ENCODE results near the gene ZNF207. TPM values are rescaled to one million over a fixed set of nuclear protein-coding genes. Genes with fewer than 3 reads are reported as not detected.
"Not testable (repeated sequence)": the region's sequence is repeated elsewhere in the genome, so short reads cannot be mapped to it uniquely, and the experiment has no call there.

ZNF207 gene
- total RNA-seq, 2 experiments from 2014 or later = 189 to 201 TPM

DNA sequence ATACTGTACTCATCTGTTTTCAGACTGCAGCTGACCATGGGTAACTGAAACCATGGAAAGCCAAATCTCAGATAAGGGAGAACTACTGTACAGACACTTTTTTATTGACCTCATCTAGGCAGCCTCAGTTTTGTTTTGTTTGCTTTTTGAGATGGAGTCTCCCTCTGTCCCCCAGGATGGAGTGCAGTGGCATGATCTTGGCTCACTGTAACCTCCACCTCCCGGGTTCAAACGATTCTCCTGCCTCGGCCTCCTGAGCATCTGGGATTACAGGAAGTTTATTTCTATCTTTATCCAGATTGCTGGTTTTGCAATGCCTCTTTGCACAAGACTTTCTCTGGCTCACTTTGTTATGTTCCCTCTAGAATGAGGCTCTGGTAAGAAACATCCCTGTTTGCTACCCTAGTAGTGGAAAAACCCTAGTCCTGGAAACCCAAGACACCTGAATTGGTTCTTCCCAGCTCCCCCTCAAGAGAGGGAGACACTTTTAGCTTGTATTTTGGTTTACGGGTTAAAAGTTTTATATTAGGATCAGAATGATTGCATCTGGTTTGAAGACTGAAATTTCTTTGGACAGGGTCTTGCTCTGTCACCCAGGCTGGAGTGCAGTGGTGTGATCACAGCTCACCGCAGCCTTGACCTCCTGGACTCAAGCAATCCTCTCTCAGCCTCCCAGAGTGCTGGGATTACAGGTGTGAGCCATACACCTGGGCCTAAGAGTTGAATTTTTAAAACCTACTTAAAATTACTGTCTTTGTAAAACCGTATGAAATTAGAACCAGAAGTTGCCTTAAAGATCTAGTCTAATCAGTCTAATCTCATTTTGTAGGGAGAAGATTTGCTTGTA, 38.9 kb downstream of the ZNF207 start:
- Mint-ChIP-seq H3K27ac (no peak overlapping the region), H3K36me3 (ENCODE audit: low read depth) (peaks cover 3% of the 10 kb centered on the region), H3K4me1 (ENCODE audit: low read depth) (peaks cover 2% of the 10 kb centered on the region), H3K4me3 (no peak overlapping the region), H3K27me3 (no peaks in the 10 kb centered on the region), H3K9me3 (no peaks in the 10 kb centered on the region)
- TF ChIP-seq, protein P1, sequence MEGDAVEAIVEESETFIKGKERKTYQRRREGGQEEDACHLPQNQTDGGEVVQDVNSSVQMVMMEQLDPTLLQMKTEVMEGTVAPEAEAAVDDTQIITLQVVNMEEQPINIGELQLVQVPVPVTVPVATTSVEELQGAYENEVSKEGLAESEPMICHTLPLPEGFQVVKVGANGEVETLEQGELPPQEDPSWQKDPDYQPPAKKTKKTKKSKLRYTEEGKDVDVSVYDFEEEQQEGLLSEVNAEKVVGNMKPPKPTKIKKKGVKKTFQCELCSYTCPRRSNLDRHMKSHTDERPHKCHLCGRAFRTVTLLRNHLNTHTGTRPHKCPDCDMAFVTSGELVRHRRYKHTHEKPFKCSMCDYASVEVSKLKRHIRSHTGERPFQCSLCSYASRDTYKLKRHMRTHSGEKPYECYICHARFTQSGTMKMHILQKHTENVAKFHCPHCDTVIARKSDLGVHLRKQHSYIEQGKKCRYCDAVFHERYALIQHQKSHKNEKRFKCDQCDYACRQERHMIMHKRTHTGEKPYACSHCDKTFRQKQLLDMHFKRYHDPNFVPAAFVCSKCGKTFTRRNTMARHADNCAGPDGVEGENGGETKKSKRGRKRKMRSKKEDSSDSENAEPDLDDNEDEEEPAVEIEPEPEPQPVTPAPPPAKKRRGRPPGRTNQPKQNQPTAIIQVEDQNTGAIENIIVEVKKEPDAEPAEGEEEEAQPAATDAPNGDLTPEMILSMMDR (IDR thresholded peaks at IDR 0.05) = no peak
- CTCF ChIA-PET = no interaction called here
- POLR2A ChIA-PET = interaction anchor here (0.6 to 0.7 kb wide), 2 partner anchors 71 to 458 kb away, joined by 3 read pairs; no protein-coding TSS in a partner anchor
- DNase-seq (no peak), ATAC-seq (no peak)
- intact Hi-C loops (cut with micrococcal nuclease) = no loop called here

DNA sequence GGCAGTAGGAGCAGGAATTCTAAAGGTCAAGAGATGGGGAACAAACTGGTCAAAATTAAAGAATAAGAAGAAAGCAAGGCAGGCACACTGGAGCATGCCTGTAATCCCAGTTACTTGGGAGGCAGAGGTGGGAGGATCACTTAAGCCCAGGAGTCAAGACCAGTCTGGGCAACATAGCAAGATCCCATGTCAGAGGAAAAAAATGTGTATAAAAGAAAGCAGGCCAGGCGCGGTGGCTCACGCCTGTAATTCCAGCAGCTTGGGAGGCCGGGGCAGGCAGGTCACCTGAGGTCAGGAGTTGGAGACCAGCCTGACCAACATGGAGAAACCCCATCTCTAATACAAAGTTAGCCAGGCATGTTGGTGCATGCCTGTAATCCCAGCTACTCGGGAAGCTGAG, 43.9 kb downstream of the ZNF207 start:
- Mint-ChIP-seq H3K4me1 (ENCODE audit: low read depth) (peaks cover 4% of the 10 kb centered on the region), H3K9me3 (no peaks in the 10 kb centered on the region), H3K27me3 (no peaks in the 10 kb centered on the region), H3K27ac (no peak overlapping the region), H3K36me3 (ENCODE audit: low read depth) (peaks cover 5% of the 10 kb centered on the region), H3K4me3 (no peak overlapping the region)
- ChIA-PET POLR2A (interaction anchor here (0.7 kb wide), 1 partner anchor 135 kb away, joined by 3 read pairs; no protein-coding TSS in a partner anchor), CTCF (no interaction called here)
- DNase-seq (no peak), ATAC-seq (no peak)
- TF ChIP-seq, protein P1 (IDR thresholded peaks at IDR 0.05) = no peak
- intact Hi-C loops (cut with micrococcal nuclease) = no loop called here

DNA sequence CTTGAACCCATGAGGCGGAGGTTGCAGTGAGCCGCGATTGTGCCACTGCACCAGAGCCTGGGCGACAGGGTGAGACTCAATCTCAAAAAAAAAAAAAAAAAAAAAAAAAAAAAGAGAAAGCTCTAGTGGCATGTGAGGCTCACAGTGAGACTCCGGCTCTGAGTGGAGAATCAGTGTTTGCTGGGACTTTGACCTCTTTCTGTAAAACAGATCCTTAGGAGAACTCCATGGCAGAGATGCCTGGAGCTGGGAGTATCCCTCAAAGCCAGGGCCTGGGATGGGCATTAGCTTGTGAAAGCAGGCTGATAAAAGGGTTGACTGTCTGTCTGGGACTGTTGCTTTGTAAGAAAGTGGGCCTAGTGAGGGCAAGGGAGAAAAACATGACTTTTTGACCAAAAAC, 46.4 kb downstream of the ZNF207 start:
- Mint-ChIP-seq H3K27me3 (no peaks in the 10 kb centered on the region), H3K36me3 (ENCODE audit: low read depth) (peaks cover 5% of the 10 kb centered on the region)
- CTCF ChIA-PET = interaction anchor here (1.1 kb wide), 1 partner anchor 65 kb away, joined by 3 read pairs; no protein-coding TSS in a partner anchor

DNA sequence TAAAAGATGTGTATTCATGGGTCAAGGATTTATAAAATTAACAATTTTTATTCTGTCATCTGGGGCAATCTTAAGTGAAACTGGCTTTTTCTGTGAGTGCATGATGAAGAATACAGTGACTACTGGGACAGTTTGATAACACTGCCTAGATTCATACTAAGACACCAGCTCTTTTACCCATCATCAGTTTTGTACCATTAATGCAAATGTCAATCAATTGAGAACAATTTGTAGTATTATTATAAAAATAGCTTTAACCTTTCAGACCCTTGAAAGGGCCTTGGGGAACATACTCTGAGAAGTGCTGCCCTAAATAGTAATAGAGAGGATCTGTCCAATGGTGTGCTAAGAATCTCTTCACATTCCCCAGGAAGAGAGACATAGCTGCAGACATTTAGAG, 49.0 kb downstream of the ZNF207 start:
- Mint-ChIP-seq H3K27ac (no peak overlapping the region), H3K9me3 (no peaks in the 10 kb centered on the region), H3K36me3 (ENCODE audit: low read depth) (peaks cover 5% of the 10 kb centered on the region), H3K27me3 (no peaks in the 10 kb centered on the region), H3K4me1 (ENCODE audit: low read depth) (peaks cover 8% of the 10 kb centered on the region), H3K4me3 (no peak overlapping the region)
- intact Hi-C loops (cut with micrococcal nuclease) = no loop called here
- TF ChIP-seq, protein P1 (IDR thresholded peaks at IDR 0.05) = no peak
- ATAC-seq (no peak), DNase-seq (no peak)
- ChIA-PET CTCF (interaction anchor here (0.6 to 1.1 kb wide), 2 partner anchors 13 to 19 kb away, joined by 3 read pairs; no protein-coding TSS in a partner anchor), POLR2A (interaction anchor here (1.2 kb wide), 1 partner anchor 12 kb away, joined by 3 read pairs; no protein-coding TSS in a partner anchor)

More for the DNA sequence above, 46.4 kb downstream of the ZNF207 start:
- Mint-ChIP-seq H3K4me1 (ENCODE audit: low read depth) (peaks cover 6% of the 10 kb centered on the region), H3K27ac (no peak overlapping the region), H3K4me3 (no peak overlapping the region), H3K9me3 (no peaks in the 10 kb centered on the region)
- TF ChIP-seq, protein P1 (IDR thresholded peaks at IDR 0.05) = no peak
- intact Hi-C loops (cut with micrococcal nuclease) = no loop called here
- DNase-seq (no peak), ATAC-seq (no peak)
- POLR2A ChIA-PET = interaction anchor here (1.0 kb wide), 1 partner anchor 12 kb away, joined by 4 read pairs; no protein-coding TSS in a partner anchor

DNA sequence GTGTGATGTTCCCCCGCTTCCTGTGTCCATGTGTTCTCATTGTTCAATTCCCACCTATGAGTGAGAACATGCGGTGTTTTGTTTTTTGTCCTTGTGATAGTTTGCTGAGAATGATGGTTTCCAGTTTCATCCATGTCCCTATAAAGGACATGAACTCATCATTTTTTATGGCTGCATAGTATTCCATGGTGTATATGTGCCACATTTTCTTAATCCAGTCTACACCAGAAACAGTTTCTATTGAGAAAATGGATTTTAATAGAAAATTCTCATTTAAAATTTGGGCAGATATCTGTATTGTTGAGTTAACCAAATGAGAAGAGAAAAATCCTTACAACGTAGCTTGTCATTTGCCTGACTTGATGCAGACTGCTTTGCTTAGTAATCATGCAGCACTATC, 60.1 kb downstream of the ZNF207 start:
- CTCF ChIA-PET, ATAC-seq: not testable (repeated sequence)

More for the DNA sequence above, 60.1 kb downstream of the ZNF207 start:
- H3K9me3 Mint-ChIP-seq; DNase-seq; POLR2A ChIA-PET; H3K27me3 Mint-ChIP-seq; H3K4me1 Mint-ChIP-seq (ENCODE audit: low read depth); intact Hi-C loops (cut with micrococcal nuclease); H3K36me3 Mint-ChIP-seq (ENCODE audit: low read depth); H3K27ac Mint-ChIP-seq; H3K4me3 Mint-ChIP-seq: not testable (repeated sequence)

Measured in activated CD8-positive, alpha-beta T cell treated with anti-CD3 and anti-CD28 coated beads for 36 hours (primary cell).